Adipose tissue (tissue), 3 donors: Measurements from ENCODE around the gene BEST1. TPM values are rescaled to one million over a fixed set of nuclear protein-coding genes. Genes with fewer than 3 reads are reported as not detected.
"Not testable (repeated sequence)": the region's sequence is repeated elsewhere in the genome, so short reads cannot be mapped to it uniquely, and the experiment has no call there.

ENCODE experiments used
- H3K27ac ChIP-seq: one replicate; pipeline ENCODE4 v1.5.1; 2013; ENCODE audit warnings: low read depth, low read length
- WGBS, 3 donors: extraction: QIAGEN DNeasy Blood & Tissue Kit; methylation state at CpG; one replicate each; pipeline ENCODE4 v1.1.7; 2013; 5-methylcytosine and 5-hydroxymethylcytosine counted together
- polyA plus RNA-seq, 3 donors: library from polyadenylated mRNA; stranded (reverse); fragments of 200-250 nt; gene quantifications; one replicate each; pipeline ENCODE4 v1.2.3, GENCODE V29; 2013
- donor health status: healthy with polysubstance abuse.
- donor health status: Bipolar disorder and iron deficiency.
- donor health status: healthy.

Gene BEST1
- polyA plus RNA-seq, 3 donors = 3.0 to 14.8 (median 5.2) TPM

- H3K27ac ChIP-seq = no peak overlapping the region
Measured at GRCh38 chr11:61928606-61929005, 21.5 kb upstream of the BEST1 start.

DNA sequence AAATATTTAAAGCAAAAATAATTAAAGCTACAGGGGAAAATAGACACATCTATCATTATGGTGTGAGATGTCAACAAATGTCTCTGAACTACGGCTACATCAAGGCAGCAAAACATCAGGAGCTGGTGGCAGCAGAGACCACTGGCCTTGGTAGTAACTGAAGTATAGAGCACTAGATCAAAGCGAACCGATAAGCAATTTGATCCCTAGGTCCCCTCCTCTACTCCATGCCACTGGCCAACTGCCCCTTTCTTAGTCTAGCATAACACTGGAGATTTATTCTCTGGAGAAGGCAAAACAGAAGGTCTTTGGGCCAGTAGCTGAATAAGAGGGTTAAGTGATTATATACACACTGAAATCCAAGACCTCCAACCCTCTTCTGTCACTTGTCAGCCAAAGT lies 19.2 kb upstream of the BEST1 start:
- no peak overlapping the region for H3K27ac ChIP-seq
- 77 to 93% (median 92%) methylated on average over 3 of the region's 3 CpGs for WGBS, 3 donors

DNA sequence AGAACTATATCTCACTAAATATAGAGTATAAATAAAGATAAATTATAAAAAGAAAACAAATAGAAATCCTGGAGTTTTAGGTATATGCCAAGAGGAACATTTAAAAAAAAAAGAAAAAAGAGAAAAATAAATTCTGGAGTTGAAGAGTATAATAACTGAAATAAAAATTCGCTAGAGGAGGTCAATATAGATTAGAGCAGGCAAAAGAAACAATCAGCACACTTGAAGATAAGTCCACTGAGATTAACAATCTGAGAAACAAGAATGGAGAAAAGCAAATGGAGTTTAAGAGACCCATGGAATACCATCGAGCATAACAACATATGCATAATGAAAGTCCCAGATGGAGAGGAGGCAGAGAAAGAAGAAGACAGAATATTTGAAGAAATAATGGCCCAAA lies 14.3 kb upstream of the BEST1 start:
- 82 to 84% (median 82%) methylated on average over 2 of the region's 2 CpGs for WGBS, 3 donors

DNA sequence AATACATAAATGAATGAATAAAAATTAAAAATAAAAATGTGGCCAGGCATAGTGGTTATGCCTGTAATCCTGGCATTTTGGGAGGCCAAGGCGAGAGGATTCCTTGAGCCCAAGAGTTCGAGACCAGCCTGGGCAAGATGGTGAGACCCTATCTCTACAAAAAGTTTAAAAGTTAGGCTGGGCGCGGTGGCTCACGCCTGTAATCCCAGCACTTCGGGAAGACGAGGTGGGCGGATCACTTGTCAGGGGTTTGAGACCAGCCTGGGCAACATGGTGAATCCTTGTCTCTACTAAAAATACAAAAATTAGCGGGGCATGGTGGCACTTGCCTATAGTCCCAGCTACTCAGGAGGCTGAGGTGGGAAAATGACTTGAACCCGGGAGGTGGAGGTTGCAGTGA lies 9.7 kb upstream of the BEST1 start:
- 84 to 95% (median 95%) methylated on average over 10 of the region's 10 CpGs for WGBS, 3 donors
- no peak overlapping the region for H3K27ac ChIP-seq

More for the DNA sequence above, 14.3 kb upstream of the BEST1 start:
- H3K27ac ChIP-seq = no peak overlapping the region

GRCh38 chr11:61945191-61945590 lies 5.0 kb upstream of the BEST1 start:
- H3K27ac ChIP-seq = no peak overlapping the region
- 92 to 94% (median 93%) methylated on average over 13 of the region's 13 CpGs for WGBS, 3 donors

GRCh38 chr11:61946894-61947293 lies 3.3 kb upstream of the BEST1 start:
- no peak overlapping the region for H3K27ac ChIP-seq
- 93 to 94% (median 94%) methylated on average over 5 of the region's 5 CpGs for WGBS, 3 donors

DNA sequence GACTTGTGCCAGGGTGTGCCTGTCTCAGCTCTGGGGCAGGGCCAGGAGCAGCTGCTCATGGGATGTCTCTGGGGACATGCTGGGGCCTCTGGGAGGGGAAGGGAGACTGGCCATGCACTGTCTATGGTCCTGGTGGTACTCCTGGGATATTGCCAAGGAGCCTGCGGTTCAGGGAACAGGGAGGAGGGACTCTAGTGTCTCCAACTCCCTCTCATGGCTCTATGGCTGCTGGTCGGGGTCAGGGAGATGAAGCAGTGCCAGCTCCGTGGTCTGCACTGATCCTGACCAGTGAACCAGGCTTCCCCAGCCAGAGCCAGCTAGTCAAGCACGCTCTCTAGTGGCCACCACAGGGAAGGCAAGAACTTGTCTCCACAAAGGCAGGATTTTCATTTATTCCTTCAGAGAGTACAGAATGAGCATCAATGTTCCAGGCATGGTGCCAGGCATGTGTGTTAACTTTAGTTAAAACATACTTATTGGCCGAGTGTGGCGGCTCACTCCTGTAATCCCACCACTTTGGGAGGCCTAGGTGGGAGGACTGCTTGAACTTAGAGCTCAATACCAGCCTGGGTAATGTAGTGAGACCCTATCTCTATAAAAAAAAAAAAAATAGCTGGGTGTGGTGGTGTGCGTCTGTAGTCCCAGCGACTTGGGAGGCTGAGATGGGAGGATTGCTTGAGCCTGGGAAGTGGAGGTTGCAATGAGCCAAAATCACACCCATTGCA lies 2.5 kb upstream of the BEST1 start:
- H3K27ac ChIP-seq = no peak overlapping the region
- WGBS, 3 donors = 3 to 12% (median 8%) methylated on average over 8 of the region's 8 CpGs

GRCh38 chr11:61948505-61948904 lies 1.6 kb upstream of the BEST1 start:
- H3K27ac ChIP-seq = no peak overlapping the region
- WGBS, 3 donors = 39 to 83% (median 77%) methylated on average over 7 of the region's 7 CpGs

- 29 to 54% (median 43%) methylated on average over 9 of the region's 9 CpGs for WGBS, 3 donors
- no peak overlapping the region for H3K27ac ChIP-seq
Measured at GRCh38 chr11:61949169-61950034, 749 bp upstream of the BEST1 start.

GRCh38 chr11:61951484-61952135 lies 1.5 kb downstream of the BEST1 start:
- H3K27ac ChIP-seq = no peak overlapping the region
- 91 to 95% (median 94%) methylated on average over 11 of the region's 11 CpGs for WGBS, 3 donors

DNA sequence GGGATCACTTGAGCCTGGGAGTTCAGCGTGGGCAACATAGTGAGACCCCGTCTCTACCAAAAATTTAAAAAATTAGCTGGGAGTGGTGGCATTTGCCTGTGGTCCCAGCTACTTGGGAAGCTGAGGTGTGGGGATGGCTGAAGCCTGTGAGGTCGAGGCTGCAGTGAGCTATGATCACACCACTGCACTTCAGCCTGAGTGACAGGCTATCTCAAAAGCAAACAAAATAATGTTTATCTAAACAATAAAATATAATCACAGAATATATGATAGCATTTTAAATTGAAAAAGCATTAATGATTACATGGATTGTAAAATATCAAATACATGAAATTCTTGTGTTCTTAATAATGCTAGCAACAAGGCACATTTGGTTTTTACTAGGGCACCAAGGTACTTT lies 2.7 kb downstream of the BEST1 start:
- WGBS, 3 donors = 80 to 100% (median 89%) methylated on average over 3 of the region's 3 CpGs
- H3K27ac ChIP-seq = no peak overlapping the region

GRCh38 chr11:61953632-61954031 lies 3.5 kb downstream of the BEST1 start:
- H3K27ac ChIP-seq = not testable (repeated sequence)
- 92 to 96% (median 95%) methylated on average over 5 of the region's 5 CpGs for WGBS, 3 donors

- H3K27ac ChIP-seq = no peak overlapping the region
- 90 to 92% (median 91%) methylated on average over 9 of the region's 9 CpGs for WGBS, 3 donors
Measured at GRCh38 chr11:61954106-61954850, 4.1 kb downstream of the BEST1 start.

DNA sequence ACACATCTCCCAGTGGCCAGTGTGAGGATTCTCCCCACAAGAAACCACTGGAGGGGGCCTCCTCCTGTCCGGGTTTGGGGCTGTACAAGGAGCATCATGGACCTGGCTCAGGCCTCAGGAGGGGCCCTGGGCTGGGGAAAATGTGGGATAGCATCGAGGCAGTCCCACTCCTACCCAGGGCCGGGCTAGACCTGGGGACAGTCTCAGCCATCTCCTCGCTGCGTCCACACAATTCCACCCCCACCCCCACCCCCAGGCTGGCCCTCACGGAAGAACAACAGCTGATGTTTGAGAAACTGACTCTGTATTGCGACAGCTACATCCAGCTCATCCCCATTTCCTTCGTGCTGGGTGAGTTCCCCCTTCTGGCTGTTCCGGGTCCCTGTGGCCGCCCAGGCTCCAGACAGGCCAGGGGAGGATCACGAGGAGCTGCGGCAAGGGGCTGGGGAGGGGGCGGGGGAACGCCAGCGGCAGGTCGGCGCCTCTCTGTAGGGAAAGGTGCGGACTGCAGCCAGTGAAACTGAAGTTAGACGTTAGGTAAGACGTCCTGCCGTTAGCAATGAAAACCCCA lies 4.8 kb downstream of the BEST1 start:
- 7 to 18% (median 10%) methylated on average over 21 of the region's 21 CpGs for WGBS, 3 donors
- H3K27ac ChIP-seq = peak overlapping the region; percentile 85

DNA sequence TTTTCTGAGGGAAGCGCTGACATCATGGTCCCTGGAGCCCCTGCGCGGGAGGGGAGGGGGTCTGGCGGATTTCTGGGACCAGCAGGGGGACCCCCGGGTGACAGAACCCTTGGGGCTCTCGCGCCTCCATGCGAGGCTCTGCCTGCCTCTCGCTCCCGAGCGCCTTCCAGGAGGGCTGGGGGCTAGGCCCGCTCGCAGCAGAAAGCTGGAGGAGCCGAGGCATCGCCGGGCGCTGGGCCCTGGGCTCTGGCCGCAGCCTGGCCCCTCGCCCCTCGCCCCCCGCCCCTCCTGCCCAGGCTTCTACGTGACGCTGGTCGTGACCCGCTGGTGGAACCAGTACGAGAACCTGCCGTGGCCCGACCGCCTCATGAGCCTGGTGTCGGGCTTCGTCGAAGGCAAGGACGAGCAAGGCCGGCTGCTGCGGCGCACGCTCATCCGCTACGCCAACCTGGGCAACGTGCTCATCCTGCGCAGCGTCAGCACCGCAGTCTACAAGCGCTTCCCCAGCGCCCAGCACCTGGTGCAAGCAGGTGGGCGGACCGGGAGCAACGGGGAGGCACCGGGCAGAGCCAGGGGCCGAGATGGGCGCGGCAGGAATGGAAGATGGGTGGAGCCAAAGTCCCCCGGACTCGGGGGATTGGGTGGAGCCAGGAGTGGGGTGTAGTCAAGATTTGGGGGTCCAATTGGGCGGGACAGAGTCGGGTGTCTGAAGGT lies 5.4 kb downstream of the BEST1 start:
- WGBS, 3 donors = 8 to 10% (median 8%) methylated on average over 49 to 56 of the region's 56 CpGs
- H3K27ac ChIP-seq = peak overlapping the region; percentile 85

- H3K27ac ChIP-seq = peak overlapping the region; percentile 85
- WGBS, 3 donors = 93 to 96% (median 94%) methylated on average over 20 of the region's 20 CpGs
Measured at GRCh38 chr11:61956191-61957020, 6.3 kb downstream of the BEST1 start.
